ENCODE results near the gene FOXP2. TPM values are rescaled to one million over a fixed set of nuclear protein-coding genes. Genes with fewer than 3 reads are reported as not detected.

FOXP2 gene
- total and polyA plus RNA-seq, 2 donors (not counting 1 experiment from before 2014, with no cell fraction given) = not detected

DNA sequence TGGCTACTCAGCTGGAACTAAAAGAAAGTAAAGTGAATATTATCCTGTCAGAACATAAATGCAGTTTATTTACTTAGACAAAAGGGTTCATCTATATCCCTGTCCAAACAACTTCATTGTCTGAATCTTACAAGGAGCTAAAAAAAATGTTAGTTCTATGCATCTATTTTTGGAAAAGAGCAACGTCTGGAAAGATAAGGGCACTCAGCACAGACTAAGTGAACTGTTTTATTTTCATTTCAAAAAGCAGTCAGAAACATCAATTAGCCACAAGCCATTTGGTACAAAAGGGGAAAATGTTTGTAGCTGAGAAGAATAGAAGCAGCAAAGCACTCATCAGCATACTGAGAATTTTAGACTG is 245.5 kb downstream of the FOXP2 start:
- no peak for ATAC-seq (ENCODE audit: low read depth)
- H3K27me3 ChIP-seq (replicated peaks in 1 of 4; ENCODE audit: control extremely low read depth in 1 of 4, control insufficient read depth in 3 of 4, insufficient read depth in 4 of 4, low read length in 3 of 4) = no peaks in the 10 kb centered on the region
- Mint-ChIP-seq H3K27ac (no peak overlapping the region), H3K4me3 (no peak overlapping the region), H3K9me3 (ENCODE audit: insufficient read depth) (no peaks in the 10 kb centered on the region), H3K27me3 (peaks cover 3% of the 10 kb centered on the region), H3K4me1 (no peaks in the 10 kb centered on the region)
- no peak overlapping the region for H3K27ac ChIP-seq (ENCODE audit: low read length in 2 of 2)
- no peak overlapping the region for H2AFZ ChIP-seq (ENCODE audit: insufficient read depth, low read depth, low read length, poor library complexity, severe bottlenecking)
- CTCF ChIA-PET = no interaction called here
- H3K9ac ChIP-seq (ENCODE audit: low read length) = no peak overlapping the region
- no peak for TF ChIP-seq EZH2 (IDR thresholded peaks at IDR 0.05; ENCODE audit: borderline replicate concordance, insufficient read depth, low read depth, low read length, poor library complexity, severe bottlenecking)
- TF ChIP-seq, protein P1, sequence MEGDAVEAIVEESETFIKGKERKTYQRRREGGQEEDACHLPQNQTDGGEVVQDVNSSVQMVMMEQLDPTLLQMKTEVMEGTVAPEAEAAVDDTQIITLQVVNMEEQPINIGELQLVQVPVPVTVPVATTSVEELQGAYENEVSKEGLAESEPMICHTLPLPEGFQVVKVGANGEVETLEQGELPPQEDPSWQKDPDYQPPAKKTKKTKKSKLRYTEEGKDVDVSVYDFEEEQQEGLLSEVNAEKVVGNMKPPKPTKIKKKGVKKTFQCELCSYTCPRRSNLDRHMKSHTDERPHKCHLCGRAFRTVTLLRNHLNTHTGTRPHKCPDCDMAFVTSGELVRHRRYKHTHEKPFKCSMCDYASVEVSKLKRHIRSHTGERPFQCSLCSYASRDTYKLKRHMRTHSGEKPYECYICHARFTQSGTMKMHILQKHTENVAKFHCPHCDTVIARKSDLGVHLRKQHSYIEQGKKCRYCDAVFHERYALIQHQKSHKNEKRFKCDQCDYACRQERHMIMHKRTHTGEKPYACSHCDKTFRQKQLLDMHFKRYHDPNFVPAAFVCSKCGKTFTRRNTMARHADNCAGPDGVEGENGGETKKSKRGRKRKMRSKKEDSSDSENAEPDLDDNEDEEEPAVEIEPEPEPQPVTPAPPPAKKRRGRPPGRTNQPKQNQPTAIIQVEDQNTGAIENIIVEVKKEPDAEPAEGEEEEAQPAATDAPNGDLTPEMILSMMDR (IDR thresholded peaks at IDR 0.05) = no peak
- H3K79me2 ChIP-seq (ENCODE audit: control insufficient read depth, insufficient read depth, low read length) = no peaks in the 10 kb centered on the region
- POLR2A ChIA-PET = no interaction called here
- H3K4me2 ChIP-seq (replicated peaks; ENCODE audit: low read depth, low read length, poor library complexity, severe bottlenecking) = no peak overlapping the region
- no peak for DNase-seq
- no peaks in the 10 kb centered on the region for H3K9me3 ChIP-seq (ENCODE audit: control extremely low read depth in 1 of 3, control insufficient read depth in 2 of 3, insufficient read depth in 1 of 3, low read length in 2 of 3)
- H3K4me1 ChIP-seq (ENCODE audit: control insufficient read depth in 2 of 2, insufficient read depth in 2 of 2, low read length in 2 of 2) = no peaks in the 10 kb centered on the region
- intact Hi-C loops (cut with micrococcal nuclease) = no loop called here
- no CpG with 5 or more reads among the region's 1 CpG for WGBS (ENCODE audit: insufficient coverage)
- H4K20me1 ChIP-seq (ENCODE audit: control insufficient read depth, insufficient read depth, low read length, poor library complexity, severe bottlenecking) = no peaks in the 10 kb centered on the region
- H3K4me3 ChIP-seq (ENCODE audit: control extremely low read depth in 1 of 5, extremely low read depth in 1 of 5, insufficient read depth in 1 of 5, low read depth in 2 of 5, low read length in 4 of 5) = no peak overlapping the region
- no peaks in the 10 kb centered on the region for H3K36me3 ChIP-seq (replicated peaks in 1 of 2; ENCODE audit: control extremely low read depth in 1 of 2, control insufficient read depth in 1 of 2, extremely low read depth in 1 of 2, insufficient read depth in 2 of 2, low read length in 1 of 2)

DNA sequence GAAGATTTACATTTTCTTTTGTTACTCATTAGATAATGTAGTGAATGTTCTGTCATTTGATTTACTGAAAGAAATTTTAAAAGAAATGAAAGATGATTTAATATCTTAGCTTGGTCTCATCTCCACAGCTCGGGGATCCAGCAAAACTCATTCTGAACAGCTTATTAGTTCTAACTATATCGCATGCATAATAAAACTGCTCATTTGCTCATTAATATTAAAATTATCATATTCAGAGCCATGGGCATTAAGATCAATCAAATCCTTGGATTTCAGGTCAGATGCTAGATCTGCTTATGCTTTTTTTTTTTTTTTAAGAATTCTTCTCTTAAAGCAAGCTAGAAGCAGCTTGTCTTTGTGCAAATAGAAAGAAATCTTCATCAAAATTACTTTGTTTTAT is 246.1 kb downstream of the FOXP2 start:
- peaks cover 3% of the 10 kb centered on the region for H3K27me3 Mint-ChIP-seq
- H3K4me1 Mint-ChIP-seq = no peaks in the 10 kb centered on the region
- DNase-seq = no peak
- H3K4me3 Mint-ChIP-seq = no peak overlapping the region
- Histone ChIP-seq H3K27ac (ENCODE audit: low read length in 2 of 2) (no peak overlapping the region), H4K20me1 (ENCODE audit: control insufficient read depth, insufficient read depth, low read length, poor library complexity, severe bottlenecking) (no peaks in the 10 kb centered on the region), H3K9me3 (ENCODE audit: control extremely low read depth in 1 of 3, control insufficient read depth in 2 of 3, insufficient read depth in 1 of 3, low read length in 2 of 3) (no peaks in the 10 kb centered on the region), H3K27me3 (replicated peaks in 1 of 4; ENCODE audit: control extremely low read depth in 1 of 4, control insufficient read depth in 3 of 4, insufficient read depth in 4 of 4, low read length in 3 of 4) (no peaks in the 10 kb centered on the region), H3K79me2 (ENCODE audit: control insufficient read depth, insufficient read depth, low read length) (no peaks in the 10 kb centered on the region), H3K36me3 (replicated peaks in 1 of 2; ENCODE audit: control extremely low read depth in 1 of 2, control insufficient read depth in 1 of 2, extremely low read depth in 1 of 2, insufficient read depth in 2 of 2, low read length in 1 of 2) (no peaks in the 10 kb centered on the region), H3K9ac (ENCODE audit: low read length) (no peak overlapping the region), H3K4me1 (ENCODE audit: control insufficient read depth in 2 of 2, insufficient read depth in 2 of 2, low read length in 2 of 2) (no peaks in the 10 kb centered on the region), H2AFZ (ENCODE audit: insufficient read depth, low read depth, low read length, poor library complexity, severe bottlenecking) (no peak overlapping the region), H3K4me2 (replicated peaks; ENCODE audit: low read depth, low read length, poor library complexity, severe bottlenecking) (no peak overlapping the region), H3K4me3 (ENCODE audit: control extremely low read depth in 1 of 5, extremely low read depth in 1 of 5, insufficient read depth in 1 of 5, low read depth in 2 of 5, low read length in 4 of 5) (no peak overlapping the region)
- ChIA-PET POLR2A (no interaction called here), CTCF (interaction anchor here (1.6 kb wide), 1 partner anchor 13 kb away, joined by 4 read pairs; no protein-coding TSS in a partner anchor)
- ATAC-seq (ENCODE audit: low read depth) = no peak
- no peaks in the 10 kb centered on the region for H3K9me3 Mint-ChIP-seq (ENCODE audit: insufficient read depth)
- intact Hi-C loops (cut with micrococcal nuclease) = no loop called here
- no CpG with 5 or more reads among the region's 2 CpGs for WGBS (ENCODE audit: insufficient coverage)
- TF ChIP-seq EZH2 (IDR thresholded peaks at IDR 0.05; ENCODE audit: borderline replicate concordance, insufficient read depth, low read depth, low read length, poor library complexity, severe bottlenecking) = no peak
- TF ChIP-seq, protein P1 (IDR thresholded peaks at IDR 0.05) = no peak
- no peak overlapping the region for H3K27ac Mint-ChIP-seq

Data from B cell (primary cell).